B cell (primary cell): Measurements from ENCODE around the gene PTPRM. TPM values are rescaled to one million over a fixed set of nuclear protein-coding genes. Genes with fewer than 3 reads are reported as not detected.

Experiments used
- ATAC-seq: fragments of 200-7000 bp; cut with Tn5 transposase; one replicate; pipeline ENCODE4 v1.10.0; 2021; ENCODE audit warnings: low read depth, mild to moderate bottlenecking, moderate number of reproducible peaks, moderate library complexity
- CTCF ChIA-PET: fragments of 350-600 bp; sonication (Branson Sonifier 250); formaldehyde crosslinking; loops from one replicate; lab custom pipeline; 2021; ENCODE audit warnings: antibody characterized with exemption, inconsistent platforms; lab: Charles Lee
- POLR2A ChIA-PET: fragments of 350-600 bp; sonication (Branson Sonifier 250); formaldehyde crosslinking; loops from one replicate; lab custom pipeline; 2021; ENCODE audit warnings: antibody characterized with exemption; lab: Charles Lee
- DNase-seq: peaks from one replicate; pipeline ENCODE4 v3.0.0; 2013
- H2AFZ ChIP-seq: 2 replicates; pipeline ENCODE4 v1.6.1; 2012; ENCODE audit warnings: mild to moderate bottlenecking, low read depth, low read length; ENCODE audit not compliant: insufficient read depth, poor library complexity, severe bottlenecking
- H3K27ac ChIP-seq, 2 donors: 1 replicate in 1 of 2; 2 replicates in 1 of 2; pipeline ENCODE4 v1.5.1; 2012 to 2013; ENCODE audit warnings: low read length in 2 of 2, mild to moderate bottlenecking in 2 of 2, moderate library complexity in 1 of 2
- H3K27me3 ChIP-seq, 4 experiments: fragments of 200-600 bp in 1 of 4; sonication (generic) in 1 of 4; replicated peaks in 1 of 4; 1 replicate in 2 of 4; 2 replicates in 2 of 4; pipeline versions ENCODE4 v1.6.1 to v1.7.0; 2013 to 2016; ENCODE audit warnings: low read length in 3 of 4, mild to moderate bottlenecking in 2 of 4, mixed read lengths in 1 of 4, moderate library complexity in 1 of 4; ENCODE audit not compliant: insufficient read depth in 4 of 4, control insufficient read depth in 3 of 4; ENCODE audit errors: control extremely low read depth in 1 of 4
- H3K36me3 ChIP-seq, 2 experiments: replicated peaks in 1 of 2; 1 replicate in 1 of 2; 2 replicates in 1 of 2; pipeline versions ENCODE4 v1.6.1 to v1.7.1; 2013; ENCODE audit warnings: low read length in 1 of 2; ENCODE audit not compliant: insufficient read depth in 2 of 2, control insufficient read depth in 1 of 2; ENCODE audit errors: control extremely low read depth in 1 of 2, extremely low read depth in 1 of 2
- H3K4me1 ChIP-seq, 2 donors: fragments of 200-600 bp in 1 of 2; sonication (generic) in 1 of 2; 1 replicate in 1 of 2; 2 replicates in 1 of 2; pipeline versions ENCODE4 v1.5.1 to v1.6.1; 2013 to 2017; ENCODE audit warnings: low read length in 2 of 2; ENCODE audit not compliant: control insufficient read depth in 2 of 2, insufficient read depth in 2 of 2
- H3K4me2 ChIP-seq: replicated peaks from 2 replicates; pipeline ENCODE3; 2012; ENCODE audit warnings: mild to moderate bottlenecking, low read depth, low read length; ENCODE audit not compliant: poor library complexity, severe bottlenecking
- H3K4me3 ChIP-seq, 5 experiments: fragments of 200-600 bp in 1 of 5; sonication (generic) in 1 of 5; 1 replicate in 3 of 5; 2 replicates in 2 of 5; pipeline versions ENCODE4 v1.5.1 to v1.7.0; 2011 to 2016; ENCODE audit warnings: low read length in 4 of 5, mild to moderate bottlenecking in 4 of 5, low read depth in 2 of 5, control low read depth in 1 of 5, moderate library complexity in 1 of 5; ENCODE audit not compliant: insufficient read depth in 1 of 5; ENCODE audit errors: control extremely low read depth in 1 of 5, extremely low read depth in 1 of 5
- H3K79me2 ChIP-seq: fragments of 200-600 bp; sonication (generic); one replicate; pipeline ENCODE4 v1.6.0; 2016; ENCODE audit warnings: low read length; ENCODE audit not compliant: control insufficient read depth, insufficient read depth
- H3K9ac ChIP-seq: fragments of 200-600 bp; sonication (generic); 2 replicates; pipeline ENCODE4 v1.6.1; 2017; ENCODE audit warnings: mild to moderate bottlenecking, low read length, moderate library complexity
- H3K9me3 ChIP-seq, 3 donors: one replicate each; pipeline versions ENCODE4 v1.6.1 to v1.7.1; 2013; ENCODE audit warnings: low read length in 2 of 3; ENCODE audit not compliant: control insufficient read depth in 2 of 3, insufficient read depth in 1 of 3; ENCODE audit errors: control extremely low read depth in 1 of 3
- H4K20me1 ChIP-seq: 2 replicates; pipeline ENCODE4 v1.6.0; 2012; ENCODE audit warnings: mild to moderate bottlenecking, low read length; ENCODE audit not compliant: insufficient read depth, control insufficient read depth, poor library complexity, severe bottlenecking
- H3K27ac Mint-ChIP-seq: one replicate; pipeline ENCODE4 v1.8.0; 2021; ENCODE audit warnings: mixed read lengths
- H3K27me3 Mint-ChIP-seq: one replicate; pipeline ENCODE4 v1.8.0; 2021; ENCODE audit warnings: mixed read lengths
- H3K4me1 Mint-ChIP-seq: one replicate; pipeline ENCODE4 v1.8.0; 2021; ENCODE audit warnings: mixed read lengths
- H3K4me3 Mint-ChIP-seq: one replicate; pipeline ENCODE4 v1.8.0; 2021; ENCODE audit warnings: mixed read lengths
- H3K9me3 Mint-ChIP-seq: one replicate; pipeline ENCODE4 v1.8.0; 2022; ENCODE audit warnings: mixed read lengths; ENCODE audit not compliant: insufficient read depth
- CTCF ChIP-seq: fragments of 200-600 bp; IDR thresholded peaks from one replicate; pipeline ENCODE4 v1.8.0; 2022; ENCODE audit warnings: antibody characterized with exemption, mild to moderate bottlenecking
- EZH2 ChIP-seq: IDR thresholded peaks from 2 replicates; pipeline ENCODE4 v1.6.1; 2012; ENCODE audit warnings: borderline replicate concordance, low read depth, mild to moderate bottlenecking, moderate library complexity, low read length; ENCODE audit not compliant: insufficient read depth, poor library complexity, severe bottlenecking
- WGBS: methylation state at CpG from one replicate; pipeline ENCODE4 v1.1.5; 2013; ENCODE audit warnings: missing lambda C conversion rate; ENCODE audit not compliant: insufficient coverage; 5-methylcytosine and 5-hydroxymethylcytosine counted together
- intact Hi-C: fragments of 100-400 bp; cut with micrococcal nuclease; formaldehyde crosslinking; loops from one replicate; pipeline ENCODE4 v1.10.0; 2022
- polyA plus RNA-seq: library from polyadenylated mRNA; depleted of rRNA; stranded (reverse); fragments of >200 nt; gene quantifications from 2 replicates; pipeline ENCODE4 v1.2.3, GENCODE V29; 2012
- total RNA-seq, 2 donors: library from RNA; stranded (reverse); fragments of 120-200 nt in 1 of 2; gene quantifications; 1 replicate in 1 of 2; 2 replicates in 1 of 2; pipeline versions ENCODE4 v1.2.3 to v1.2.4, GENCODE V29; 2013 to 2022

PTPRM gene
- total and polyA plus RNA-seq, 2 donors (not counting 1 experiment from before 2014, with no cell fraction given): 0.20 to 0.89 TPM

GRCh38 chr18:7879717-7880116 is 312.6 kb downstream of the PTPRM start:
- Histone ChIP-seq H3K27me3 (no peaks in the 10 kb centered on the region), H3K36me3 (no peaks in the 10 kb centered on the region), H4K20me1 (no peaks in the 10 kb centered on the region), H2AFZ (no peak overlapping the region), H3K9me3 (no peaks in the 10 kb centered on the region), H3K4me3 (no peak overlapping the region), H3K4me2 (no peak overlapping the region), H3K79me2 (no peaks in the 10 kb centered on the region), H3K9ac (no peak overlapping the region), H3K27ac (no peak overlapping the region), H3K4me1 (no peaks in the 10 kb centered on the region)
- Mint-ChIP-seq H3K27me3 (no peaks in the 10 kb centered on the region), H3K4me1 (no peaks in the 10 kb centered on the region), H3K9me3 (no peaks in the 10 kb centered on the region), H3K27ac (no peak overlapping the region), H3K4me3 (no peak overlapping the region)
- 96% methylated on average over 4 of the region's 4 CpGs for WGBS
- no peak for DNase-seq
- intact Hi-C loops: no loop called here
- CTCF ChIA-PET: no interaction called here
- no peak for TF ChIP-seq CTCF
- TF ChIP-seq EZH2: no peak
- POLR2A ChIA-PET: no interaction called here
- ATAC-seq: no peak

GRCh38 chr18:7885865-7886264 is 318.7 kb downstream of the PTPRM start:
- DNase-seq (no peak), ATAC-seq (no peak)
- no peak overlapping the region for H3K27ac Mint-ChIP-seq
- Histone ChIP-seq H3K4me2 (no peak overlapping the region), H4K20me1 (no peaks in the 10 kb centered on the region), H3K9me3 (no peaks in the 10 kb centered on the region), H3K27ac (no peak overlapping the region), H3K9ac (no peak overlapping the region), H2AFZ (no peak overlapping the region), H3K4me1 (no peaks in the 10 kb centered on the region), H3K4me3 (no peak overlapping the region), H3K36me3 (no peaks in the 10 kb centered on the region), H3K27me3 (no peaks in the 10 kb centered on the region), H3K79me2 (no peaks in the 10 kb centered on the region)
- H3K27me3 Mint-ChIP-seq: no peaks in the 10 kb centered on the region
- WGBS: 87% methylated on average over 2 of the region's 5 CpGs
- ChIA-PET POLR2A (no interaction called here), CTCF (no interaction called here)
- no peak for TF ChIP-seq CTCF
- no peak for TF ChIP-seq EZH2
- intact Hi-C loops: no loop called here
- no peaks in the 10 kb centered on the region for H3K4me1 Mint-ChIP-seq
- H3K9me3 Mint-ChIP-seq: no peaks in the 10 kb centered on the region
- H3K4me3 Mint-ChIP-seq: no peak overlapping the region
